GM18861 (cell line): Measurements from ENCODE around the gene GALNT9.
"Not testable (repeated sequence)": the region's sequence is repeated elsewhere in the genome, so short reads cannot be mapped to it uniquely, and the experiment has no call there.

Experiments used
- ATAC-seq: cut with Tn5 transposase; IDR thresholded peaks from one replicate; pipeline ENCODE4 v1.9.1; 2021; ENCODE audit not compliant: unreplicated experiment

GALNT9 gene

DNA sequence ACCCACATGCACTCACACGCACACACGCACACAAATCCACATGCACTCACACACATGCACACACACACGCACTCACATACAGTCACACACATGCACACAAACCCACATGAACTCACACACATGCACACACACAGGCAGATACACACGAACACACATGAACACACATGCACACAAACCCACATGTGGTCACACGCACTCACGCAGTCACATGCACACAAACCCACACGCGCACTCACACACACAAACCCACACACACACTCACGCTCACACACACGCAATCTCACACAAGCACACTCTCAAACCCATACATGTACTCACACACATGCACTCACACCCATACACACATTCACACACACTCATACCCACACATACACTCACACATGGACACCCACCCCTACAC lies 61.5 kb downstream of the GALNT9 start:
- ATAC-seq: no peak

- ATAC-seq: no peak
Measured at GRCh38 chr12:132266802-132267201, 62.6 kb downstream of the GALNT9 start.

- ATAC-seq: no peak
Measured at GRCh38 chr12:132266370-132266769, 63.0 kb downstream of the GALNT9 start.

DNA sequence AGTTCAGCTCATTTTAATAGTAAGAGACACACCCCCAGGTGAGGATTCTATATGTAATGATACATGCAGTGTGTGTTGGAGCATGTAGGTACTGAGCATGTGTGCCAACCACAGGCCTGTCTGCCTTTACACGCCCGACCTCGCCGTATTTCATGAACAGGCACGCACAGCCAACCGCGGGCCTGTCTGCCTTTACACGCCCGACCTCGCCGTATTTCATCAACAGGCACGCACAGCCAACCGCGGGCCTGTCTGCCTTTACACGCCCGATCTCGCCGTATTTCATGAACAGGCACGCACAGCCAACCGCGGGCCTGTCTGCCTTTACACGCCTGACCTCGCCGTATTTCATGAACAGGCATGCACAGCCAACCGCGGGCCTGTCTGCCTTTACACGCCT lies 63.6 kb downstream of the GALNT9 start:
- ATAC-seq: not testable (repeated sequence)

DNA sequence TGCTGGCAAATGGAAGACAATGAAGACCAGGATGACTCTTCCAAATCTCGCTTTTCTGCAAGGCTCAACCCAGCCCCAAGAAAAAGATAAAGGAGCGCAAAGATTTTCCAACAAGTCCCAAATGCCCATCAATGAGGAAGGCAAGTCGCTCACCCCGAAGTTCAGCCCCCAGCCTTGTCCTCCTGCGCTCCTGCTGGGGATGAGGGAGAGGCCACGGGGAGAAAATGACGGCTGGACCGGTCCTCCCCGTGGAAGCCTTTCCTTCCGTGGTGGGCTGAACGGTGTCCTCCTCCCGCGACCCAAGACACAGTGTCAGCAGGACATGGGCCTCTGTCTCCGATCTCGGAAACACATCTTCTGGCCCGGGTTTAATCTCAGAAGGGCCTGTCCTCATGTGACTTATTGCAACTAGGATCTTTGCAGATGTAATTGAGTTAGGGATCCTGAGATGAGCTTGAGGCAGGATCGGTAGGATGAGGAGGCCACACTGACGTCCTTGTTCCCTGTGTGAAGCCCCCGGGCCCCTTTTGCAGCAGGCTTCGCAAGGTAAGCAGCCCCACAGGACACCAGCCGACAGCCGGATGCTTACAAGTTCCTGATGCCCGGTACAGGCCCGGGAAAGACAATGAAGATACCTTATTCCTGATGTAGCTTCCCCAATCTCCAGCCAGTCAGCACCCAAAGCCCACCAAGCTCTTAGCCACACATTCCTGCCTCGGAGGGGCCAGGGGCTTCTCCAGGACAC lies 64.2 kb downstream of the GALNT9 start:
- ATAC-seq: no peak

DNA sequence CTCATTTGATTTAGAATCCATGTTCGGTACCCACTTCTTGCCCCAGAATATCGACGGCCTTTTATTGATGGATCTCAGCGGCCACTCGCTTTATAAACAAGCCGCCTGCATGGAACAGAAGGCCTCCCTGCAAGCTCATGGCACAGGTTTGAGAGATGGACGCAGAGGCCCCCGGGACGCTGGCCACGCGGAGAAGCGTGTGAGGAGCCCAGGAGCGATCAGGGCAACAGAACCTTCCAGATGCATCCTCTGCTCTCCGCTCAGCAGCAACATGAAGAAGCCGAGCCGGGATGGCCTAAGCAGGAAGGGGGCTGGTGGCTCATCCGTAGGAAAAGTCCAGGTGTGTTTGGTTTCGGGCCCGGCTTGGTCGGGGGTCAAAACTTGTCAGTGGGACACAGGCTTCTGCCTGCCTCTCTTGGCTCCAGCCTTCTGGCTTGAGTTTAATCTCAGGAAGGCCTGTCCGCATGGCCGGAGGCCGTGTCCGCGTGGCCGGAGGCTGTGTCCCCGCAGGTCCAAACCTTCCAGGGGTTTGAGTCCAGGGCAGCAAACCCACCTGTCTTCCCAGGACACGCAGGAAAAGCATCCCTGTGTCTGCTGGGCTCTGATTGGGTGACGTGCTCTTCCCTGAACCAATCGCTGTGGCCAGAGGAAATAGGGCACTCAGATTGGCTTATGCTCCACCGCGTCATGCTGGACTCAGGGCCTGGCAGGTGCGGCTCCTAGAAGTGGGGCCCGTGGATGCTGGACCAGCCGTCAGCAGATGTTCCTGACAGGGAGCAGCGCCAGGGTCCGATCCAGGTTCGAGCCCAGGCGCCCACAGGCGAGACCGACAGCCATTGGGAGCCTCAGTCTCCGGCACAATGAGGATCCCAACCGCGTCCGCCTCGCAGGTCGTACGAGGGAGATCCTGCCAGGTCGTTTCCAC lies 65.0 kb downstream of the GALNT9 start:
- no peak for ATAC-seq

- no peak for ATAC-seq
Measured at GRCh38 chr12:132263451-132264049, 65.8 kb downstream of the GALNT9 start.

DNA sequence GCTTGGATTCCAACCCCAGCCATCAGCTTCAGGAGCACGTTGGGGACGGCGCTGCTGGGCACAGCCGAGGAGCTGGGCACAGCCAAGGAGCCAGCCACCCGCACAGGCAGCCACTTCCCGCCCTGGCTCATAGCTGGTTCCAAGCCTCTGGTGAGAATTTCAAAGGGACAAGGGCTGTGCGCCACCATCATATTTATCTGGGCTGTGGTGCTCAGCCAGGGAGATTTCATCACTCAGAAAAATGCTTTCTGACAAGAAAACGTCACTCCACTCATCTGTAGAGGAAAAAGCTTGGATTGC lies 66.4 kb downstream of the GALNT9 start:
- no peak for ATAC-seq

GRCh38 chr12:132262256-132263060 lies 66.9 kb downstream of the GALNT9 start:
- ATAC-seq: no peak

DNA sequence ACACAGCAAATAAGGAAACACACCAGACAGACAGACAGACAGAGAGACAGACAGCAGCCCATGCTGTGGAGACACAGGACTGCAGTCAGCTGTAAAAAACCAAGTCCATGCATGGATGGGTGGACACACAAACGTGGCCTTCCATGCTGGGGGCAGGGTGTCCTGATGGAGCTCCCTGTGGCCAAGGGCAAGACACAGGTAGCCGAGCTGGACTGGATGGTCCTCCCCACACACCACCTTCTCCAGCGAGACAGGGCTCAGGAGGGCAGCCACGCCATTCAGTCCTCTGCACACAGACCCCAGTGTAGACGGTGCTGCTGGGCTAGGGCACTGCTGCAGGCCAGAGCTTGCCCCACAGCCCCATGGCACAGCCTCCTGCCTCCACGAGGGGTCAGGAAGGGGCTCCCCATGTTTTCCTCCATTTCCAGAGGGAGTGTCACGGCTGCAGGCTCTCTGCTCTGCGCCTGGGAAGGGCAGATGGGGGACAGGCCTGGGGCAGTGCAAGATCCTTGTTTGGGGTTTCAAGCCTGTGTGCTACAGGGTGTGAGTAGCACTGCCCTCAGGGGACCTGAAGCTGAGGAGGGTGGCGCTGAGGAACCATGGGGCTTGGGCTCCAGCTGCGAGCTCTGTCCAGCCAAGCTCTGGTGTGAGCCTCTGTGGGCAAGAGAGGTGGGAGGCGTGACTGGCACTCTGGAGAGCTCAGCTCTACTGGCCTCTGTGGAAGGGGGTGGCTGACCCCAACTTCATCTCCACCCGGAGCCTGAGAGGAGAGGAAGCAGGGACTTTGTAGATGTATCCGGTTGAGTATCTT lies 67.9 kb downstream of the GALNT9 start:
- no peak for ATAC-seq

DNA sequence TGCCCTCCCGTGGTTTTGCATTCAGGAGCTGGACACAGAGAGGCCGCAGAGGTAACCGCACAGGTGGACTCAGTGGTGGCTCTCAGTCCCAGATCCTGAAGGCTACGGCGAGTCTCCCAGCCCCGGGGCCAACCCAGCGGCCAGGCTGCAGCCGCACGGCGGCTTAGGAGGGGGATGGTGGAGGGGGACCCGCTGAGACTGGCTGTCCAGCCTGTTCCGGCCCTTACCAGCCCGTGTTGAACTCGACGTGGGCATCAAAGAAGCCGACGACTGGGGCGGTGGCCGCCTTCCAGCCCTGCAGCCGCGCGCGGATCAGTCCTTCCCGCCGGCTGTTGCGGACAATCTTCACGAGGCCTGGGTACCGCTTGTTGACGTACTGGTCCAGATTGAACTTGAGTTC lies 68.7 kb downstream of the GALNT9 start:
- no peak for ATAC-seq

DNA sequence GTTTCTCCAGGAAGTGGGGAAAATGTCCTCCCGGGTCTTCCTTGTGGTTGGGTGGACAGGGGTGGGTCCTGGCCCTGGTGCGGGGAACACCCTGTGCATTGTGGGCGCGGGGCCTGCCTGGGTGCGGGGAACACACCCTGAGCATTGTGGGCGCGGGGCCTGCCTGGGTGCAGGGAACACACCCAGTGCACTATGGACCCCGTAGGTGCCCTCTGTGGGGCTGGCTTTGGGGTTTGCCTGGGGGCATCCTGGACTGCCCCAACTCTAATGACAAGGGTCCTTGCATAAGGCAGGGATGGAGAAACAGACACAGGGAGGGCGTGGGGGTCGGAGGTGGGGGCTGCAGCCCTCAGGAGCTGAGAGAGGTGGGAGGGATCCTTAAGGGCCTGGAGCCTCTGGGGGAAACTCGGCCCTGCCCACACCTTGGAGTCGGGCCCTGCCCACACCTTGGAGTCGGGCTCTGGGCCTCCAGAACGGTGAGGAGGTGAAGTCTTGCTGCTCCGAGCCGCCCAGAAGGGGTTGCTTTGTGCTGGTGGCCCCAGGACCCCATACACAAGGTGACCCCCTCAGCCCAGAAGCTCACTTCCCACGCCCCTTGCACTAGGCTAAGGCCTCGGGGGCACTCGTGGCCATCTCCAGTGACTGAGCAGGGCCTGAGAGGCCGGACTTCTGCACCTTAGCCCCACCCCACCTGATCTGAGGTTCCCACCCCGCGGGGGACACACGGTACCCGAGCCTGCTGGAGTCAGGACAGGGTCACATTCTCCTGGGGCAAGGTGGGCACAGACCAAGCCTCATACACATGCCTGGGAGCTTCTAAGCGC lies 69.3 kb downstream of the GALNT9 start:
- no peak for ATAC-seq

DNA sequence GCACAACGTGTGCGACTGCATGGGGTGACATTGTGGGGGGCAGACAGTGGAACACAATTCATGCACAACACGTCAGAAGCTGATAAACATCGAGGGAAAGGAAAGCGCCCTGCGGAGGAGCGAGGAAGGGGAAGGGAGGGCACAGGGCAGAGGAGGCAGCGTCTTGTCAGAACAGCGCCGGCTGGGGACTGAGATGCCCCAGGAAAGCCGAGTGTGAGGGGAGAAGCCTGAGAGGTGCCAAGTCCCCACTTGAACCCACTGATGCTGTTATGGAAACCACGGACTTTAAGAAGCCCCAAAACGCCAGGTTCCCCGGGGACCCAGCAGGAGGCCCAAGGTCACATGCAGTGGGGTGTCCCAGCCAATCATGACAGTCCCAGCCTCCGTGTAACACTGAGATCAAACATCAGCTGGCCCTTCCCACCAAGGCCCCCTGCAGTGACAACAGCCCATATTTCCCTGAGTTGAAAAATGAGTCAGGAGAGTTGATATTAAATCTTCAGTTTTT lies 70.0 kb downstream of the GALNT9 start:
- ATAC-seq: no peak

GRCh38 chr12:132258543-132258942 lies 70.8 kb downstream of the GALNT9 start:
- no peak for ATAC-seq

DNA sequence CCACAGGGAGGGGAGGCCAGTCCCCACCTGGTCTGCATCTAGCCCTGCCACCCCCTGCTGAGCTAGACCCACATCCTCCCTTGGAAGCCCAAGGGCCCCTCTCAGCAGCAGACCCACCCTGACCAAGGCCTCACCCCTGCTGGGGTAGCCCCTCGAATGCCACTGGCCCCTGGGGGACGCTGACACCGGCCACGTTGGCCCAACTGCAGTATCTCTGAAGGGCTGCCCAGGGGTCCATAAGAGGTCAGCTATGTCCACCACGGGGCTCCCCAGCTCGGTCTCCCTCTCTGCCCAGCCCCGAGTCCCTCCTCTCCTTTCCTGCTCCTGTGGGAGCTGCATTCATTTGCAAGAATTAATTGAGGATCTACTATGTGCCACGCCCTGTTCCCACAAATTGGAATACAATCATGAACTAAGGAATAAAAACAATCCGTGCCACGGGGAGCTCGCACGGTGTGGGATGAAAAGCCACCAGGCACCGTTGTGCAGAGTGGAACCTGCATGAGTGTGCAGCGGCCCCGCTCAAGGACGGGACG lies 71.4 kb downstream of the GALNT9 start:
- no peak for ATAC-seq

GRCh38 chr12:132257206-132257954 lies 72.0 kb downstream of the GALNT9 start:
- no peak for ATAC-seq

DNA sequence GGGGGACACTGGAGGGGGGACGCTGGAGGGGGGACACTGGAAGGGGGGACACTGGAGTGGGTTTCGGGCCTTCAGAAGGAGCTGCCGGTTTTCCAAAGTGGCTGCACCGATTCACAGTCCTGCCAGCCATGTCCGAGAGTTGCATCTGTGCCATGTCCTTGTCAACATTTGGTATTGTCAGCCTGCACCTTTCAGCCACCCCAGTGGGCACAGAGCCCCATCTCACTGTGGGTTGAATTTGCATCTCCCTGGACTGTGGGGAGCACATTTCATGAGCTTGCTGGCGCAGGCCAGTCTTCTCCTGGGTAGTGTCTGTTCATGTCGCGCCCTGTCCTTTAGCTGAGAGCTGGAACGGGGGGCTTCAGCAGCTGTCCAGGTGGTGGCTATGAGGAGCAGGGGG lies 72.7 kb downstream of the GALNT9 start:
- no peak for ATAC-seq

- no peak for ATAC-seq
Measured at GRCh38 chr12:132255642-132256041, 73.7 kb downstream of the GALNT9 start.
